NB4 (cell line): ENCODE results near the gene FOXA2.

Experiments
- DNase-seq: peaks from one replicate; pipeline ENCODE4 v3.0.0; 2010; ENCODE audit warnings: low read depth
- H3K4me3 ChIP-seq: one replicate; pipeline ENCODE4 v1.5.1; 2011; ENCODE audit warnings: mild to moderate bottlenecking, low read depth, low read length, moderate library complexity
- MYC ChIP-seq: IDR thresholded peaks from 2 replicates; pipeline ENCODE4 v1.6.1; 2011; ENCODE audit warnings: low read depth, low read length
- POLR2A ChIP-seq: IDR thresholded peaks from 2 replicates; pipeline ENCODE4 v1.6.1; 2011; ENCODE audit warnings: mild to moderate bottlenecking; ENCODE audit not compliant: insufficient read length; ENCODE audit errors: extremely low read depth
- TF ChIP-seq, protein P1 (sequence below): IDR thresholded peaks from one replicate; pipeline ENCODE4 v1.5.1; 2012; ENCODE audit warnings: low read depth, low read length
- TF ChIP-seq, protein P2 (sequence below): IDR thresholded peaks from 2 replicates; pipeline ENCODE4 v1.6.1; 2011; ENCODE audit warnings: low read depth, low read length

The FOXA2 gene

GRCh38 chr20:22535483-22535882 lies 48.9 kb downstream of the FOXA2 start:
- TF ChIP-seq, protein P1, sequence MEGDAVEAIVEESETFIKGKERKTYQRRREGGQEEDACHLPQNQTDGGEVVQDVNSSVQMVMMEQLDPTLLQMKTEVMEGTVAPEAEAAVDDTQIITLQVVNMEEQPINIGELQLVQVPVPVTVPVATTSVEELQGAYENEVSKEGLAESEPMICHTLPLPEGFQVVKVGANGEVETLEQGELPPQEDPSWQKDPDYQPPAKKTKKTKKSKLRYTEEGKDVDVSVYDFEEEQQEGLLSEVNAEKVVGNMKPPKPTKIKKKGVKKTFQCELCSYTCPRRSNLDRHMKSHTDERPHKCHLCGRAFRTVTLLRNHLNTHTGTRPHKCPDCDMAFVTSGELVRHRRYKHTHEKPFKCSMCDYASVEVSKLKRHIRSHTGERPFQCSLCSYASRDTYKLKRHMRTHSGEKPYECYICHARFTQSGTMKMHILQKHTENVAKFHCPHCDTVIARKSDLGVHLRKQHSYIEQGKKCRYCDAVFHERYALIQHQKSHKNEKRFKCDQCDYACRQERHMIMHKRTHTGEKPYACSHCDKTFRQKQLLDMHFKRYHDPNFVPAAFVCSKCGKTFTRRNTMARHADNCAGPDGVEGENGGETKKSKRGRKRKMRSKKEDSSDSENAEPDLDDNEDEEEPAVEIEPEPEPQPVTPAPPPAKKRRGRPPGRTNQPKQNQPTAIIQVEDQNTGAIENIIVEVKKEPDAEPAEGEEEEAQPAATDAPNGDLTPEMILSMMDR: no peak
- TF ChIP-seq, protein P2, sequence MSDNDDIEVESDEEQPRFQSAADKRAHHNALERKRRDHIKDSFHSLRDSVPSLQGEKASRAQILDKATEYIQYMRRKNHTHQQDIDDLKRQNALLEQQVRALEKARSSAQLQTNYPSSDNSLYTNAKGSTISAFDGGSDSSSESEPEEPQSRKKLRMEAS: no peak
- DNase-seq: no peak
- H3K4me3 ChIP-seq: no peak overlapping the region

DNA sequence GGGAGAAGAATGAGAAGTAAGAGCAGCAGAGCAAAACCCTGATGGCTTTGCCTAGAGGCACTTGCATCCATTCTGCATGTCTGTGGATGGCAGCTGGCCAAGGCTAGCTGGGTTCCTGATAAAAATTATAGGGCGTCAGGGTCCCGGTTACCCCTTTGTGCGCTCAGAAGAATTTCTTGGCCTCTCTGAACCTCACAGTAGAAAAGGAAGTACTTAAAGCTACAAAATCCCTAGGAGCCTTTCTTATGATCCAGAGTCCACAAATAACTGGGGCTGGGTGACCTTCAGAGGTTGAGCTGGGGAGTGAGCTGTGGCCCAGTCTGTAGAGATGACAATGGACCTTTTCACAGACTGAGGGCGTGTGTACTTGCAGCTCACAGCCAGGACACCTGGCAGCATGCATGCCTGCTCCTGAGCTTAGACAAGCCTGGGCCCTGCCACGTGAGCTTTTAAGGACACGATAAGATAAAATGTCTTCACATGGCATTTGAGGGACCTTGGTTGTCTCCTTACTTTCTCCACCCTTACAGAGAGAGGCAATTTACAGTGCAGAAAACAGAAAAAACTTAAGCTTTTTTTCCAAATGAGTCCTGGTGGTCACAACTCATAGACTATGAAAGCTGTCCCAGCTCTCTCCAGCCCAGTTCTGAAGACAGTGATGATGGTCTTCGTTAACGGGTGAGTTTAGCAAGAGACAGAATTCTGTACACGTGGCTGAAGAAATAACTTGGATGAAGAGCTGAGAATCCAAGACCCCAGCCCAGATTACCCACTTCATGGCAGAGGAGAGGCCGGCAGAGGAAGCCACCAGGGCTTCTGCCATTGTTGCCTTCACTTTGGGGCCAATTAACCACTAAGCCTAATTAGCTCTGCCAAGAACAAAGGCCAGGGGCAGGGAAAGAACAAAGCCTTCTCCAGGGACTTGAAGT lies 50.3 kb downstream of the FOXA2 start:
- no peak for DNase-seq
- TF ChIP-seq, protein P1: no peak
- TF ChIP-seq MYC (no peak), POLR2A (no peak)
- TF ChIP-seq, protein P2: no peak
- no peak overlapping the region for H3K4me3 ChIP-seq

- H3K4me3 ChIP-seq: no peak overlapping the region
- TF ChIP-seq MYC (no peak), POLR2A (no peak)
- TF ChIP-seq, protein P1: no peak
- TF ChIP-seq, protein P2: no peak
- no peak for DNase-seq
These were observed 51.8 kb downstream of the FOXA2 start for GRCh38 chr20:22532598-22532997.

- H3K4me3 ChIP-seq: no peak overlapping the region
- TF ChIP-seq MYC (no peak), POLR2A (no peak)
- TF ChIP-seq, protein P1: no peak
- TF ChIP-seq, protein P2: no peak
- no peak for DNase-seq
These were observed 52.6 kb downstream of the FOXA2 start for GRCh38 chr20:22531756-22532155.

GRCh38 chr20:22531056-22531615 lies 53.2 kb downstream of the FOXA2 start:
- TF ChIP-seq POLR2A (no peak), MYC (no peak)
- TF ChIP-seq, protein P2: no peak
- TF ChIP-seq, protein P1: no peak

More at GRCh38 chr20:22531056-22531615, 53.2 kb downstream of the FOXA2 start:
- DNase-seq: no peak
- no peak overlapping the region for H3K4me3 ChIP-seq
